GM06990 (cell line): ENCODE measurements around the gene XYLT2.
A peak's percentile ranks its signal among the peaks of the same experiment; 100 is the strongest.
"Not testable (repeated sequence)": the region's sequence is repeated elsewhere in the genome, so short reads cannot be mapped to it uniquely, and the experiment has no call there.

Source experiments
- DNase-seq: peaks from one replicate; pipeline ENCODE4 v3.0.0-alpha.2; 2011; ENCODE audit not compliant: insufficient read length; ENCODE audit errors: extremely low read depth
- H3K27me3 ChIP-seq: replicated peaks from 2 replicates; pipeline ENCODE4 v1.6.0; 2011; ENCODE audit warnings: low read length; ENCODE audit not compliant: control insufficient read depth, insufficient read depth
- H3K36me3 ChIP-seq: 2 replicates; pipeline ENCODE4 v1.5.1; 2011; ENCODE audit warnings: low read length; ENCODE audit not compliant: control insufficient read depth, insufficient read depth
- H3K4me3 ChIP-seq: replicated peaks from 2 replicates; pipeline ENCODE4 v1.5.1; 2011; ENCODE audit warnings: low read depth, mild to moderate bottlenecking, control low read depth, low read length
- TF ChIP-seq, protein P1 (sequence below): IDR thresholded peaks from 2 replicates; pipeline ENCODE4 v1.5.1; 2011; ENCODE audit warnings: low read length, control low read depth, mild to moderate bottlenecking, inconsistent platforms; ENCODE audit not compliant: insufficient read depth, poor library complexity, severe bottlenecking

The XYLT2 gene

GRCh38 chr17:50330151-50330775, 15.7 kb upstream of the XYLT2 start:
- H3K36me3 ChIP-seq: no peaks in the 10 kb centered on the region
- H3K4me3 ChIP-seq: no peak overlapping the region
- TF ChIP-seq, protein P1, sequence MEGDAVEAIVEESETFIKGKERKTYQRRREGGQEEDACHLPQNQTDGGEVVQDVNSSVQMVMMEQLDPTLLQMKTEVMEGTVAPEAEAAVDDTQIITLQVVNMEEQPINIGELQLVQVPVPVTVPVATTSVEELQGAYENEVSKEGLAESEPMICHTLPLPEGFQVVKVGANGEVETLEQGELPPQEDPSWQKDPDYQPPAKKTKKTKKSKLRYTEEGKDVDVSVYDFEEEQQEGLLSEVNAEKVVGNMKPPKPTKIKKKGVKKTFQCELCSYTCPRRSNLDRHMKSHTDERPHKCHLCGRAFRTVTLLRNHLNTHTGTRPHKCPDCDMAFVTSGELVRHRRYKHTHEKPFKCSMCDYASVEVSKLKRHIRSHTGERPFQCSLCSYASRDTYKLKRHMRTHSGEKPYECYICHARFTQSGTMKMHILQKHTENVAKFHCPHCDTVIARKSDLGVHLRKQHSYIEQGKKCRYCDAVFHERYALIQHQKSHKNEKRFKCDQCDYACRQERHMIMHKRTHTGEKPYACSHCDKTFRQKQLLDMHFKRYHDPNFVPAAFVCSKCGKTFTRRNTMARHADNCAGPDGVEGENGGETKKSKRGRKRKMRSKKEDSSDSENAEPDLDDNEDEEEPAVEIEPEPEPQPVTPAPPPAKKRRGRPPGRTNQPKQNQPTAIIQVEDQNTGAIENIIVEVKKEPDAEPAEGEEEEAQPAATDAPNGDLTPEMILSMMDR: no peak
- no peaks in the 10 kb centered on the region for H3K27me3 ChIP-seq
- DNase-seq: no peak

DNA sequence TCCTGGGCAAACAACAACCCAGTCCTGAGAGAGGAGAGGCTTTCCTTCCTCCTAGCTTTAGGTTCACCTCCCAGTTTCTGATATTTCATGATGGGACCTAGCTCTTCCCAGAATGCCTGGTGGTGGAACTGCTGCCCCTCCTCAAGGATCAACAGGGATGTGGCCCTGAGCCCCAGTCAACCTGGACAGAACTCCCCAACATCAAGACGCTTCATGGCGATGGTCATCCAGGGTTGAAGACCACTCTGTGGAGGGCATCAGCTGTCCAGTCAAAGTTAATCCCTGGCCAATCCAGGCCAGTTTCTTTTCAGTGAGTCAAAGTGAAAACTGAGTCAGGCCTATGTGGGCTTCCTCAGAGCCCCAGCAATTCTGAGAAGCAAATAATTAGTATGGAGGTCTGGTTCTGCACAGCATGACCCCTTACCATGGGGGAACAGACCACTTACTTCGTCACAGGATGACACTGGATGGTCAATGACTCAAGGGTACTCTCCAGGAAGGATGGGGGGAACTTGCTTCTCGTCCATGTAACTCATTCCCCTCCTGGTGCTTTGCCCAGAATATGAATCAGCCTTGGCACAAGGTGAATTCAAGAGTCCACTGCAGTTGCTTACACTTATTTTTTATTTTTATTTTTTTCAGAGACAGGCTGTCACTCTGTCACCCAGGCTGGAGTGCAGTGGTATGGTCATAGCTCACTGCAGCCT, 14.7 kb upstream of the XYLT2 start:
- DNase-seq: no peak
- H3K4me3 ChIP-seq: no peak overlapping the region
- no peaks in the 10 kb centered on the region for H3K27me3 ChIP-seq
- no peaks in the 10 kb centered on the region for H3K36me3 ChIP-seq
- TF ChIP-seq, protein P1: no peak

DNA sequence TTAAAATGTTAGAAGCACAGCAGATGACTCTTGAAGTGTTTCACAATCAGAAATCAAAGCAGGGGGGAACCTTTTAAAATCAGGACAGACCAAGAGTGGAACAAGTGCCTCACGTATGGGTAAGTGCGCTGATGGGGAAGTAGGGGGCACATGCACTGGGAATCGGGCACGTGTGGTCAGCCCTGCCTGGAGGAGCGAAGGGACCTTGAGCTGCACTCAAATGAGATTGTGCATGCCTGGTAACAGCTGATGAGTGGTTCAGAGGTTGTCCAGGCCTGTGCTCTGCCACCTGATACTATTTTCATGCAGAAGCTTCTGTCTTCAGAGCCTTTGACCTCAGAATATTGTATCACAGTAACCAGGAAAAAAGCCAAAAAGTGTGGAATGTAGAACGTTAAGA, 13.7 kb upstream of the XYLT2 start:
- no peak overlapping the region for H3K4me3 ChIP-seq
- H3K27me3 ChIP-seq: no peaks in the 10 kb centered on the region
- TF ChIP-seq, protein P1: no peak
- DNase-seq: no peak
- H3K36me3 ChIP-seq: no peaks in the 10 kb centered on the region

- TF ChIP-seq, protein P1: peak; percentile 28
- DNase-seq, H3K4me3 ChIP-seq, H3K36me3 ChIP-seq, H3K27me3 ChIP-seq: not testable (repeated sequence)
These were observed 12.5 kb upstream of the XYLT2 start for GRCh38 chr17:50333291-50334057.

DNA sequence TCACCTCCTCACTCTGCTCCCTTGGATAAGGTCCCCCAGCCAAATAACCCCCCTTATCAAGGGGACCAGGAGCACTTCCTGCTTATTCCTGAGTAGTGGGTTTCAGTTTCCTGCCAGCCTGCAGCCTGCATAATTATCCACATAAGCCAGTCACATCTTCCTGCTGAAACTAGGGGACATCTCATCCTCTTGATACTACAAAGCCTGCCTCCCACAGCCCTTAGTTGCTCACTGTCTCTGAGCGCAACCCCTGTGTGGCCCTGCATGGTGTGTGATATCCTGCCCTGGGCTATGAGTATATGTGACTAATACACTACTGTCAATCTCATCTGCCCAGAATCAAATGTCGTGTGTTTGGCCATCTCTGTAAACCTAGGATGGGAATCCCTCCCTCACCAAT, 8.0 kb upstream of the XYLT2 start:
- DNase-seq: no peak
- TF ChIP-seq, protein P1: no peak
- no peak overlapping the region for H3K4me3 ChIP-seq
- H3K36me3 ChIP-seq: no peaks in the 10 kb centered on the region
- no peaks in the 10 kb centered on the region for H3K27me3 ChIP-seq
